Prostate gland (tissue), 2 donors: ENCODE data around the gene DAZAP1. TPM values are rescaled to one million over a fixed set of nuclear protein-coding genes. Genes with fewer than 3 reads are reported as not detected.

ENCODE experiments used
- DNase-seq: peaks from one replicate; pipeline ENCODE4 v3.0.0-alpha.2; 2019; ENCODE audit warnings: low spot score
- H3K27ac ChIP-seq, 2 donors: fragments of 200-600 bp; sonication (generic); 2 replicates each; pipeline ENCODE4 v1.5.1; 2017 to 2019
- H3K27me3 ChIP-seq: fragments of 200-600 bp; sonication (generic); replicated peaks from 2 replicates; pipeline ENCODE4 v1.5.1; 2019; ENCODE audit not compliant: insufficient read depth
- H3K36me3 ChIP-seq, 2 donors: fragments of 200-600 bp; sonication (generic); 1 replicate in 1 of 2; 2 replicates in 1 of 2; pipeline versions ENCODE4 v1.5.1 to v1.8.1; 2017 to 2019
- H3K4me1 ChIP-seq: fragments of 200-600 bp; sonication (generic); replicated peaks from 2 replicates; pipeline ENCODE4 v1.5.1; 2019
- H3K4me3 ChIP-seq, 2 donors: fragments of 200-600 bp; sonication (generic); 2 replicates each; pipeline ENCODE4 v1.5.1; 2017 to 2019
- H3K9me3 ChIP-seq: fragments of 200-600 bp; sonication (generic); 2 replicates; pipeline ENCODE4 v1.5.1; 2017
- CTCF ChIP-seq, 4 experiments: fragments of 200-600 bp in 2 of 4; fragments of 450-650 bp in 2 of 4; sonication (generic) in 2 of 4; IDR thresholded peaks; 1 replicate in 3 of 4; 2 replicates in 1 of 4; pipeline ENCODE4 v1.5.1; 2016 to 2019; ENCODE audit warnings: antibody characterized with exemption in 4 of 4, mild to moderate bottlenecking in 2 of 4, moderate library complexity in 2 of 4
- POLR2A ChIP-seq: fragments of 450-650 bp; IDR thresholded peaks from one replicate; pipeline ENCODE4 v1.6.1; 2016; ENCODE audit warnings: antibody characterized with exemption, mild to moderate bottlenecking
- POLR2AphosphoS5 ChIP-seq: sonication (generic); formaldehyde crosslinking; IDR thresholded peaks from one replicate; pipeline ENCODE4 v1.6.1; 2017; ENCODE audit warnings: antibody characterized with exemption
- WGBS: methylation state at CpG from one replicate; pipeline ENCODE4 v1.1.5; 2018; 5-methylcytosine and 5-hydroxymethylcytosine counted together
- intact Hi-C: fragments of 100-400 bp; cut with DNase I; formaldehyde crosslinking; loops from one replicate; pipeline ENCODE4 v1.14.2; 2022
- total RNA-seq, 2 donors: library from RNA; depleted of rRNA; stranded (reverse); fragments of >200 nt; gene quantifications; one replicate each; pipeline ENCODE4 v1.1.0, GENCODE V29; 2016

Gene DAZAP1
- total RNA-seq, 2 donors from 2014 or later: 58.6 to 74.1 TPM

- Histone ChIP-seq H3K4me3 (no peak overlapping the region), H3K9me3 (no peaks in the 10 kb centered on the region), H3K27ac (no peak overlapping the region), H3K4me1 (peaks cover 5% of the 10 kb centered on the region), H3K27me3 (peaks cover 50% of the 10 kb centered on the region), H3K36me3 (no peaks in the 10 kb centered on the region)
- no peak for DNase-seq
- 29% methylated on average over 4 of the region's 4 CpGs for WGBS
- intact Hi-C loops: no loop called here
- TF ChIP-seq POLR2AphosphoS5 (no peak), CTCF (IDR thresholded peaks at IDR 0.05) (no peak), POLR2A (no peak)
Measured at GRCh38 chr19:1447504-1447903, 40.1 kb downstream of the DAZAP1 start.

- Histone ChIP-seq H3K27ac (no peak overlapping the region), H3K4me1 (peaks cover 5% of the 10 kb centered on the region), H3K4me3 (no peak overlapping the region), H3K27me3 (peaks cover 53% of the 10 kb centered on the region), H3K9me3 (no peaks in the 10 kb centered on the region), H3K36me3 (no peaks in the 10 kb centered on the region)
- intact Hi-C loops: no loop called here
- no peak for TF ChIP-seq POLR2AphosphoS5
- TF ChIP-seq POLR2A: no peak
- no peak for TF ChIP-seq CTCF (IDR thresholded peaks at IDR 0.05)
- WGBS: 84% methylated on average over 9 of the region's 9 CpGs
- no peak for DNase-seq
Measured at GRCh38 chr19:1447944-1448343, 40.6 kb downstream of the DAZAP1 start.

GRCh38 chr19:1449467-1450442 is 42.4 kb downstream of the DAZAP1 start, which contains the start of gene APC2:
TSS of gene APC2 (plus strand) at chr19:1450121. CDS start at chr19:1453002, 2,881 bp downstream.
- 3% methylated on average over 74 of the region's 74 CpGs for WGBS
- Histone ChIP-seq H3K27ac (no peak within 1 kb of the TSS), H3K4me1 (peaks cover 5% of the 10 kb centered on the region), H3K9me3 (no peaks in the 10 kb centered on the region), H3K36me3 (no peaks in the 10 kb centered on the region), H3K27me3 (peaks cover 57% of the 10 kb centered on the region), H3K4me3 (no peak within 1 kb of the TSS)
- intact Hi-C loops: no loop called here
- TF ChIP-seq CTCF (IDR thresholded peaks at IDR 0.05): no peak
- no peak for TF ChIP-seq POLR2AphosphoS5
- no peak for TF ChIP-seq POLR2A
- DNase-seq: no peak

- no peak overlapping the region for H3K4me3 ChIP-seq
- intact Hi-C loops: no loop called here
- 54% methylated on average over 22 of the region's 22 CpGs for WGBS
- peaks cover 62% of the 10 kb centered on the region for H3K27me3 ChIP-seq
- H3K27ac ChIP-seq: no peak overlapping the region
- no peaks in the 10 kb centered on the region for H3K36me3 ChIP-seq
- no peak for DNase-seq
- peaks cover 4% of the 10 kb centered on the region for H3K4me1 ChIP-seq
- TF ChIP-seq POLR2AphosphoS5: no peak
- no peak for TF ChIP-seq CTCF (IDR thresholded peaks at IDR 0.05)
- no peak for TF ChIP-seq POLR2A
- no peaks in the 10 kb centered on the region for H3K9me3 ChIP-seq
Measured at GRCh38 chr19:1450735-1451731, 43.6 kb downstream of the DAZAP1 start.
